HepG2 (cell line): ENCODE data around the gene ATAD3C. TPM values are rescaled to one million over a fixed set of nuclear protein-coding genes. Genes with fewer than 3 reads are reported as not detected.

Source experiments
- ATAC-seq: fragments of 200-7000 bp; cut with Tn5 transposase; 3 replicates; pipeline ENCODE4 v1.9.1; 2020; ENCODE audit warnings: mild to moderate bottlenecking, moderate library complexity
- BruUV-seq: library from RNA; stranded (reverse); fragments of 400-500 nt; replicated peaks from 2 replicates; lab custom pipeline; 2021; lab: Mats Ljungman, UMichigan
- CTCF ChIA-PET: fragments of 300-600 bp; formaldehyde crosslinking; extraction: SDS; loops from one replicate; lab custom pipeline; 2021; ENCODE audit warnings: low total read pairs, inconsistent platforms, low intra/inter-chr PET ratio; lab: Yijun Ruan, JAX
- POLR2A ChIA-PET: fragments of 350-600 bp; sonication (Branson Sonifier 250); formaldehyde crosslinking; loops from one replicate; lab custom pipeline; 2020; ENCODE audit warnings: antibody characterized with exemption, inconsistent platforms; lab: Yijun Ruan, JAX
- DNase-seq: peaks from one replicate; pipeline ENCODE4 v3.0.0-alpha.2; 2015; ENCODE audit warnings: low spot score
- FAIRE-seq: peaks from 3 replicates; lab custom pipeline; 2011; peaks lifted over from hg19 to GRCh38; lab: Jason Lieb, UNC
- H2AFZ ChIP-seq: one replicate; pipeline ENCODE4 v1.6.1; 2011; ENCODE audit warnings: low read length, inconsistent platforms
- H3K27ac ChIP-seq: fragments of 300-600 bp; 3 replicates; pipeline ENCODE4 v1.8.0; 2011; ENCODE audit warnings: mixed run types, mild to moderate bottlenecking, mixed read lengths, low read length, inconsistent platforms; ENCODE audit not compliant: insufficient read depth; ENCODE audit errors: extremely low read length
- H3K27me3 ChIP-seq, 2 experiments: fragments of 200-600 bp in 1 of 2; 2 replicates in 1 of 2; 3 replicates in 1 of 2; pipeline versions ENCODE4 v1.6.0 to v1.8.0; 2011; ENCODE audit warnings: low read length in 2 of 2, mild to moderate bottlenecking in 2 of 2, moderate library complexity in 2 of 2, inconsistent platforms in 1 of 2; ENCODE audit not compliant: insufficient read depth in 2 of 2, control insufficient read depth in 1 of 2
- H3K36me3 ChIP-seq, 2 experiments: fragments of 200-600 bp in 1 of 2; replicated peaks in 1 of 2; 2 replicates in 1 of 2; 3 replicates in 1 of 2; pipeline versions ENCODE4 v1.5.1 to v1.8.0; 2011; ENCODE audit warnings: low read length in 2 of 2, inconsistent platforms in 1 of 2; ENCODE audit not compliant: insufficient read depth in 2 of 2, control insufficient read depth in 1 of 2
- H3K4me1 ChIP-seq: 2 replicates; pipeline ENCODE4 v1.5.1; 2012; ENCODE audit warnings: low read length, inconsistent platforms; ENCODE audit not compliant: insufficient read depth
- H3K4me2 ChIP-seq: 2 replicates; pipeline ENCODE4 v1.6.0; 2011; ENCODE audit warnings: low read depth, low read length, inconsistent platforms
- H3K4me3 ChIP-seq, 3 experiments: fragments of 200-600 bp in 1 of 3; sonication (generic), shearing (Covaris generic) in 1 of 3; replicated peaks in 1 of 3; 2 replicates each; pipeline ENCODE4 v1.5.1; 2011 to 2016; ENCODE audit warnings: low read length in 3 of 3, inconsistent platforms in 2 of 3, low read depth in 2 of 3, mild to moderate bottlenecking in 2 of 3, control low read depth in 1 of 3, mixed read lengths in 1 of 3; ENCODE audit not compliant: insufficient read depth in 1 of 3
- H3K79me2 ChIP-seq: one replicate; pipeline ENCODE4 v1.6.1; 2011; ENCODE audit warnings: low read length, inconsistent platforms; ENCODE audit not compliant: insufficient read depth
- H3K9ac ChIP-seq: 2 replicates; pipeline ENCODE4 v1.6.0; 2011; ENCODE audit warnings: mild to moderate bottlenecking, low read depth, low read length, inconsistent platforms; ENCODE audit not compliant: insufficient read depth
- H3K9me3 ChIP-seq: 2 replicates; pipeline ENCODE4 v1.5.1; 2012; ENCODE audit warnings: mild to moderate bottlenecking, low read length
- H4K20me1 ChIP-seq: 2 replicates; pipeline ENCODE4 v1.6.0; 2011; ENCODE audit warnings: inconsistent platforms, mild to moderate bottlenecking, low read length, moderate library complexity; ENCODE audit not compliant: insufficient read depth
- AGO2 ChIP-seq: fragments of 200-400 bp; formaldehyde crosslinking; optimal IDR thresholded peaks from 2 replicates; pipeline ENCODE3; 2017; ENCODE audit warnings: mild to moderate bottlenecking, low read depth, low read length, moderate library complexity
- FOSL2 ChIP-seq: sonication (generic); formaldehyde crosslinking; IDR thresholded peaks from 2 replicates; pipeline ENCODE4 v1.4.0; 2020; ENCODE audit warnings: missing genetic modification reagents
- HNRNPL ChIP-seq: fragments of 200-400 bp; formaldehyde crosslinking; IDR thresholded peaks from 2 replicates; pipeline ENCODE4 v1.6.1; 2017; ENCODE audit warnings: mild to moderate bottlenecking, low read depth, low read length
- NAIF1 ChIP-seq: sonication (generic); formaldehyde crosslinking; IDR thresholded peaks from 2 replicates; pipeline ENCODE4 v1.5.0; 2020; ENCODE audit warnings: mild to moderate bottlenecking, missing genetic modification reagents, borderline replicate concordance
- PRMT3 ChIP-seq: sonication (generic); formaldehyde crosslinking; IDR thresholded peaks from 2 replicates; pipeline ENCODE4 v1.8.1; 2022; ENCODE audit warnings: low read depth, mild to moderate bottlenecking, moderate library complexity, missing genetic modification reagents, borderline replicate concordance
- PRPF4 ChIP-seq: fragments of 200-400 bp; formaldehyde crosslinking; IDR thresholded peaks from 2 replicates; pipeline ENCODE4 v1.6.1; 2016; ENCODE audit warnings: low read length, low read depth; ENCODE audit not compliant: poor library complexity, severe bottlenecking
- RBFOX2 ChIP-seq: fragments of 200-400 bp; formaldehyde crosslinking; IDR thresholded peaks from 2 replicates; pipeline ENCODE4 v1.6.1; 2017; ENCODE audit warnings: low read depth, mild to moderate bottlenecking, low read length
- SRF ChIP-seq: IDR thresholded peaks from 2 replicates; pipeline ENCODE4 v1.6.1; 2011; ENCODE audit warnings: mild to moderate bottlenecking, low read depth, low read length, moderate library complexity
- ZKSCAN1 ChIP-seq: fragments of 150-350 bp; IDR thresholded peaks from 2 replicates; pipeline ENCODE4 v1.6.1; 2014; ENCODE audit warnings: low read length
- ZNF251 ChIP-seq: sonication (generic); formaldehyde crosslinking; IDR thresholded peaks from 2 replicates; pipeline ENCODE4 v1.9.0; 2021; ENCODE audit warnings: mild to moderate bottlenecking, missing genetic modification reagents
- ZNF296 ChIP-seq: sonication (generic); formaldehyde crosslinking; conservative IDR thresholded peaks from 2 replicates; pipeline ENCODE4 v1.5.0; 2020; ENCODE audit warnings: mild to moderate bottlenecking, missing genetic modification reagents
- WGBS: methylation state at CpG from one replicate; pipeline ENCODE4 v1.1.6; 2017; ENCODE audit warnings: low lambda C conversion rate; 5-methylcytosine and 5-hydroxymethylcytosine counted together
- in situ Hi-C: cut with HindIII; loops from 2 replicates; pipeline ENCODE4 v1.10.0; 2017; ENCODE audit warnings: low pct_unique_long_range_greater_than_20kb; ENCODE audit not compliant: extremely low pct_ligation_motif_present
- intact Hi-C: fragments of 100-400 bp; cut with micrococcal nuclease; formaldehyde crosslinking; loops from one replicate; pipeline ENCODE4 v1.10.0; 2022; ENCODE audit not compliant: unreplicated experiment
- polyA plus RNA-seq, 8 experiments: library from polyadenylated mRNA; depleted of rRNA in 3 of 8; stranded (reverse) in 7 of 8; unstranded in 1 of 8; fragments of >200 nt; fragmentation: Illumina TruSeq in 4 of 8; extraction: Trizol in 4 of 8; gene quantifications; 2 replicates each; pipeline versions ENCODE4 v1.2.1 to v1.2.3, GENCODE V29; 2011 to 2016; ENCODE audit warnings: low read depth in 4 of 8, missing spikeins in 1 of 8, mixed read lengths in 1 of 8; ENCODE audit not compliant: insufficient read depth in 1 of 8
- total RNA-seq, 5 experiments: library from RNA; depleted of rRNA; stranded (reverse); fragments of >200 nt; fragmentation: Illumina TruSeq; extraction: Trizol; gene quantifications; 2 replicates each; pipeline ENCODE4 v1.2.3, GENCODE V29; 2016; ENCODE audit warnings: low read depth in 1 of 5
- TF ChIP-seq, protein P1 (sequence below): sonication (generic); formaldehyde crosslinking; IDR thresholded peaks from 2 replicates; pipeline ENCODE4 v1.9.0; 2022; ENCODE audit warnings: missing genetic modification reagents, mild to moderate bottlenecking, borderline replicate concordance
- TF ChIP-seq, protein P2 (sequence below): sonication (generic); formaldehyde crosslinking; IDR thresholded peaks from 2 replicates; pipeline ENCODE4 v1.5.1; 2020; ENCODE audit warnings: mild to moderate bottlenecking, missing genetic modification reagents, borderline replicate concordance
- TF ChIP-seq, protein P3 (sequence below): sonication (generic); formaldehyde crosslinking; IDR thresholded peaks from 2 replicates; pipeline ENCODE4 v1.8.1; 2023; ENCODE audit warnings: mild to moderate bottlenecking, missing genetic modification reagents, borderline replicate concordance

The ATAD3C gene
- total and polyA plus RNA-seq, 2 of the 13 experiments (the other 11 are each of a cell fraction or from before 2014, with no cell fraction given): 2.4 to 3.2 TPM

DNA sequence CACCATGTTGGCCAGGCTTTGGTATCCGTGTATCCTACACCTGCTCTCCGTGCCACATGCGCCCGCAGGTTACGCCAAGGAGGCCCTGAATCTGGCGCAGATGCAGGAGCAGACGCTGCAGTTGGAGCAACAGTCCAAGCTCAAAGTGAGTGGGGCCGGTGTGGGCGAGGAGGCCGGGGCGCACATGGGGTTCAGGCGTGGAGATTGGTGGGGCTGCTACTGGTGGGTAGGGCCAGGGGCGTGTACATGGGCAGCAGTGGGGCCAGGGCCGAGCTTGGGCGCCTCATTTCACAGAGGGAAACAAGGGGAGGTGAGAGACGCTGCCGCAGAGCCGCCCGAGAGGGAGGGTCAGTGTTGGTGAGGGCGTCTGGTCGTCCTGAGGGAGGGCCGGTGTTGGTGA, 27.7 kb downstream of the ATAD3C start:
- Histone ChIP-seq H3K9ac (no peak overlapping the region), H3K36me3 (peaks cover 17 to 32% of the 10 kb centered on the region in 2 experiments; a peak in 4 of 5 replicates), H4K20me1 (peaks cover 4% of the 10 kb centered on the region), H3K4me1 (peaks cover 13% of the 10 kb centered on the region), H3K4me2 (no peak overlapping the region), H3K27me3 (no peaks in the 10 kb centered on the region), H3K9me3 (no peaks in the 10 kb centered on the region), H2AFZ (no peak overlapping the region), H3K27ac (no peak overlapping the region), H3K79me2 (peaks cover 19% of the 10 kb centered on the region), H3K4me3 (no peak overlapping the region)
- TF ChIP-seq FOSL2 (CRISPR knock-in tag) (no peak), RBFOX2 (peak; percentile 38; the same call in 1 of the 2 replicates), ZNF251 (CRISPR knock-in tag) (no peak)
- WGBS: 96% methylated on average over 22 of the region's 22 CpGs
- BruUV-seq: no TSS peak
- ChIA-PET POLR2A (no interaction called here), CTCF (no interaction called here)
- ATAC-seq (no peak), DNase-seq (no peak), FAIRE-seq (no peak)
- in situ Hi-C loops: no loop called here
- intact Hi-C loops: no loop called here

DNA sequence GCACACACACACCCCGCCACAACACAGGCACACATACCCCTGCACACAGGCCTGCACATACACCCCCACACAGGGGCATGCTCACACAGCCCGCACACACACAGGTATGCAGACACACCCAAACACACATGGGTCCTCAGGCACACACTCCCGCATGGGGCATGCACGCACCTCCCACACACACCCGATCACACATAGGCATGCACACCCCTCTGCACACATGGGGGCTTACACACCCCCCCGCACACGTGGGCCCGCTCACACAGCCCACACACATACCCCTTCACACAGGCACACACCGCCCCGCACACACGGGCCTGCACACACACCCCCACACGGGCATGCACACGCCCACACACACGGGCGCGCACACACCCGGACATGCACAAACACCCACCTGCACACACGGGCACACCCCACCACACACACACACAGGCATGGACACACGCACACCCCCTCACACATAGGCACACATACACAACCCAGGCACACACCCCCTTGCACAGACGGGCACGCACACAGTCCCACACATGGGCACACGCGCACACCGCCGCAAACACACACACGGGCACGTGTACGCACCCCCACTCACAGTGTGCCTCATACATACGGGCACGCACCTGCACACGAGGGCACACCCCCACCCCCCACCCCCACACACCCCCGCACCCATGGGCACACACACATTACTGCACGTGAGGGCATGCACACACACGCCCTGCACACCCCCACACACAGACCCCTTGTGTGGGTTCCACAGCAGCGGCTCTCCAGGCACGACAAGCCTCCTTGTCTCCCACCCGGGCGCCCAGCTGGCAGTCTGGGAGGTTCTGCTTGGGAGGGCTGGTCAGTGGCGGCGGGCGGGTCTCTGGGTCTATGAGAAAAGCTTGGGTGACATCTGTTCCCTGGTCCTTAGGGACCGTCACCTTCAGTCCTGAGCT, 30.3 kb downstream of the ATAD3C start:
- intact Hi-C loops: no loop called here
- WGBS: 99% methylated on average over 29 of the region's 42 CpGs
- H2AFZ ChIP-seq: no peak overlapping the region
- DNase-seq (no peak), FAIRE-seq (no peak), ATAC-seq (no peak)
- H3K4me3 ChIP-seq: no peak overlapping the region
- no peak overlapping the region for H3K9ac ChIP-seq
- H4K20me1 ChIP-seq: no peaks in the 10 kb centered on the region
- H3K4me1 ChIP-seq: no peaks in the 10 kb centered on the region
- CTCF ChIA-PET: no interaction called here
- H3K27me3 ChIP-seq: no peaks in the 10 kb centered on the region
- no peaks in the 10 kb centered on the region for H3K79me2 ChIP-seq
- POLR2A ChIA-PET: no interaction called here
- in situ Hi-C loops: no loop called here
- no TSS peak for BruUV-seq
- H3K36me3 ChIP-seq: peaks cover 28 to 50% of the 10 kb centered on the region in 2 experiments
- no peak overlapping the region for H3K4me2 ChIP-seq
- no peaks in the 10 kb centered on the region for H3K9me3 ChIP-seq
- no peak overlapping the region for H3K27ac ChIP-seq
- TF ChIP-seq, protein P1, sequence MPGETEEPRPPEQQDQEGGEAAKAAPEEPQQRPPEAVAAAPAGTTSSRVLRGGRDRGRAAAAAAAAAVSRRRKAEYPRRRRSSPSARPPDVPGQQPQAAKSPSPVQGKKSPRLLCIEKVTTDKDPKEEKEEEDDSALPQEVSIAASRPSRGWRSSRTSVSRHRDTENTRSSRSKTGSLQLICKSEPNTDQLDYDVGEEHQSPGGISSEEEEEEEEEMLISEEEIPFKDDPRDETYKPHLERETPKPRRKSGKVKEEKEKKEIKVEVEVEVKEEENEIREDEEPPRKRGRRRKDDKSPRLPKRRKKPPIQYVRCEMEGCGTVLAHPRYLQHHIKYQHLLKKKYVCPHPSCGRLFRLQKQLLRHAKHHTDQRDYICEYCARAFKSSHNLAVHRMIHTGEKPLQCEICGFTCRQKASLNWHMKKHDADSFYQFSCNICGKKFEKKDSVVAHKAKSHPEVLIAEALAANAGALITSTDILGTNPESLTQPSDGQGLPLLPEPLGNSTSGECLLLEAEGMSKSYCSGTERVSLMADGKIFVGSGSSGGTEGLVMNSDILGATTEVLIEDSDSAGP (CRISPR knock-in tag): no peak
- TF ChIP-seq ZNF296 (CRISPR knock-in tag): no peak
- TF ChIP-seq PRPF4: no peak
- no peak for TF ChIP-seq PRMT3 (CRISPR knock-in tag)
- TF ChIP-seq, protein P2, sequence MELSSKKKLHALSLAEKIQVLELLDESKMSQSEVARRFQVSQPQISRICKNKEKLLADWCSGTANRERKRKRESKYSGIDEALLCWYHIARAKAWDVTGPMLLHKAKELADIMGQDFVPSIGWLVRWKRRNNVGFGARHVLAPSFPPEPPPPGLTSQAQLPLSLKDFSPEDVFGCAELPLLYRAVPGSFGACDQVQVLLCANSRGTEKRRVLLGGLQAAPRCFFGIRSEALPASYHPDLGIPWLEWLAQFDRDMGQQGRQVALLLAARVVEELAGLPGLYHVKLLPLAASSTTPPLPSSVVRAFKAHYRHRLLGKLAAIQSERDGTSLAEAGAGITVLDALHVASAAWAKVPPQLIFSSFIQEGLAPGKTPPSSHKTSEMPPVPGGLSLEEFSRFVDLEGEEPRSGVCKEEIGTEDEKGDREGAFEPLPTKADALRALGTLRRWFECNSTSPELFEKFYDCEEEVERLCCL: no peak
- no peak for TF ChIP-seq ZKSCAN1
- no peak for TF ChIP-seq SRF
- TF ChIP-seq AGO2: peak; percentile 48
- 0 out of 2 replicates have a peak, but pooled peaks have one; percentile 35 for TF ChIP-seq HNRNPL
- TF ChIP-seq NAIF1 (CRISPR knock-in tag): no peak
- TF ChIP-seq, protein P3, sequence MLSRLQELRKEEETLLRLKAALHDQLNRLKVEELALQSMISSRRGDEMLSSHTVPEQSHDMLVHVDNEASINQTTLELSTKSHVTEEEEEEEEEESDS: no peak
